Neuronal stem cell (in vitro differentiated cells): ENCODE data around the gene RDH8.

Experiments
- DNase-seq: peaks from one replicate; pipeline ENCODE4 v3.0.0-alpha.2; 2013; ENCODE audit warnings: low spot score
- H2AFZ ChIP-seq: one replicate; pipeline ENCODE4 v1.6.1; 2013; ENCODE audit warnings: mild to moderate bottlenecking, low read length, inconsistent platforms
- H2AK5ac ChIP-seq: 2 replicates; pipeline ENCODE4 v1.6.1; 2013; ENCODE audit warnings: low read depth, mild to moderate bottlenecking, inconsistent platforms, low read length, moderate library complexity, mixed read lengths
- H2BK120ac ChIP-seq: 2 replicates; pipeline ENCODE4 v1.6.1; 2013; ENCODE audit warnings: low read depth, mild to moderate bottlenecking, inconsistent platforms, low read length, moderate library complexity, mixed read lengths
- H2BK12ac ChIP-seq: one replicate; pipeline ENCODE4 v1.6.1; 2013; ENCODE audit warnings: low read length, inconsistent platforms
- H2BK15ac ChIP-seq: 2 replicates; pipeline ENCODE4 v1.6.1; 2013; ENCODE audit warnings: mild to moderate bottlenecking, low read length, inconsistent platforms, mixed read lengths
- H2BK5ac ChIP-seq: one replicate; pipeline ENCODE4 v1.6.1; 2013; ENCODE audit warnings: inconsistent platforms, mild to moderate bottlenecking, low read length, moderate library complexity
- H3K14ac ChIP-seq: one replicate; pipeline ENCODE4 v1.6.1; 2013; ENCODE audit warnings: low read length, inconsistent platforms
- H3K18ac ChIP-seq: 2 replicates; pipeline ENCODE4 v1.6.1; 2013; ENCODE audit warnings: low read length, inconsistent platforms
- H3K23ac ChIP-seq: 2 replicates; pipeline ENCODE4 v1.6.1; 2013; ENCODE audit warnings: low read depth, mild to moderate bottlenecking, mixed read lengths, low read length, inconsistent platforms; ENCODE audit not compliant: poor library complexity
- H3K27ac ChIP-seq: replicated peaks from 3 replicates; pipeline ENCODE4 v1.5.1; 2013; ENCODE audit warnings: low read length, inconsistent platforms
- H3K27me3 ChIP-seq, 3 experiments: 2 replicates each; pipeline ENCODE4 v1.6.1; 2013; ENCODE audit warnings: low read length in 3 of 3, mild to moderate bottlenecking in 2 of 3, inconsistent platforms in 1 of 3, low read depth in 1 of 3, mixed read lengths in 1 of 3, moderate library complexity in 1 of 3; ENCODE audit not compliant: control insufficient read depth in 3 of 3, insufficient read depth in 3 of 3
- H3K36me3 ChIP-seq, 2 donors: replicated peaks in 1 of 2; 2 replicates each; pipeline ENCODE4 v1.6.1; 2013; ENCODE audit warnings: low read length in 2 of 2; ENCODE audit not compliant: control insufficient read depth in 2 of 2, insufficient read depth in 2 of 2
- H3K4ac ChIP-seq: 2 replicates; pipeline ENCODE4 v1.6.1; 2013; ENCODE audit warnings: inconsistent platforms, mild to moderate bottlenecking, low read length, moderate library complexity
- H3K4me1 ChIP-seq, 2 donors: 1 replicate in 1 of 2; 2 replicates in 1 of 2; pipeline ENCODE4 v1.6.1; 2013; ENCODE audit warnings: low read length in 2 of 2, low read depth in 1 of 2; ENCODE audit not compliant: control insufficient read depth in 2 of 2, insufficient read depth in 1 of 2
- H3K4me2 ChIP-seq: one replicate; pipeline ENCODE4 v1.6.1; 2013; ENCODE audit warnings: mild to moderate bottlenecking, low read length, inconsistent platforms; ENCODE audit not compliant: insufficient read depth, poor library complexity, severe bottlenecking
- H3K4me3 ChIP-seq, 2 donors: 2 replicates each; pipeline ENCODE4 v1.5.1; 2013; ENCODE audit warnings: low read length in 2 of 2, mild to moderate bottlenecking in 2 of 2, inconsistent platforms in 1 of 2, moderate library complexity in 1 of 2
- H3K79me1 ChIP-seq: one replicate; pipeline ENCODE4 v1.6.1; 2013; ENCODE audit warnings: low read depth, mild to moderate bottlenecking, inconsistent platforms, low read length, moderate library complexity
- H3K9ac ChIP-seq: one replicate; pipeline ENCODE4 v1.6.1; 2013; ENCODE audit warnings: mild to moderate bottlenecking, low read depth, low read length, inconsistent platforms; ENCODE audit not compliant: poor library complexity
- H3K9me3 ChIP-seq, 2 donors: replicated peaks in 1 of 2; 2 replicates each; pipeline versions ENCODE3 to v1.6.1; 2013; ENCODE audit warnings: low read length in 2 of 2, mild to moderate bottlenecking in 2 of 2, inconsistent platforms in 1 of 2, low read depth in 1 of 2, mixed read lengths in 1 of 2, moderate library complexity in 1 of 2; ENCODE audit not compliant: control insufficient read depth in 2 of 2, insufficient read depth in 1 of 2
- H4K8ac ChIP-seq: one replicate; pipeline ENCODE4 v1.6.1; 2013; ENCODE audit warnings: low read depth, mild to moderate bottlenecking, inconsistent platforms, low read length, moderate library complexity
- H4K91ac ChIP-seq: one replicate; pipeline ENCODE4 v1.6.1; 2013; ENCODE audit warnings: low read length, low read depth, mild to moderate bottlenecking, inconsistent platforms; ENCODE audit not compliant: poor library complexity
- WGBS, 2 donors: extraction: QIAGEN DNeasy Blood & Tissue Kit; methylation state at CpG; one replicate each; pipeline ENCODE4 v1.1.7; 2013; ENCODE audit warnings: missing lambda C conversion rate in 2 of 2, mixed read lengths in 1 of 2; ENCODE audit not compliant: insufficient read length in 2 of 2, insufficient replicate concordance in 1 of 2; ENCODE audit errors: extremely low coverage in 2 of 2; 5-methylcytosine and 5-hydroxymethylcytosine counted together

Gene RDH8

DNA sequence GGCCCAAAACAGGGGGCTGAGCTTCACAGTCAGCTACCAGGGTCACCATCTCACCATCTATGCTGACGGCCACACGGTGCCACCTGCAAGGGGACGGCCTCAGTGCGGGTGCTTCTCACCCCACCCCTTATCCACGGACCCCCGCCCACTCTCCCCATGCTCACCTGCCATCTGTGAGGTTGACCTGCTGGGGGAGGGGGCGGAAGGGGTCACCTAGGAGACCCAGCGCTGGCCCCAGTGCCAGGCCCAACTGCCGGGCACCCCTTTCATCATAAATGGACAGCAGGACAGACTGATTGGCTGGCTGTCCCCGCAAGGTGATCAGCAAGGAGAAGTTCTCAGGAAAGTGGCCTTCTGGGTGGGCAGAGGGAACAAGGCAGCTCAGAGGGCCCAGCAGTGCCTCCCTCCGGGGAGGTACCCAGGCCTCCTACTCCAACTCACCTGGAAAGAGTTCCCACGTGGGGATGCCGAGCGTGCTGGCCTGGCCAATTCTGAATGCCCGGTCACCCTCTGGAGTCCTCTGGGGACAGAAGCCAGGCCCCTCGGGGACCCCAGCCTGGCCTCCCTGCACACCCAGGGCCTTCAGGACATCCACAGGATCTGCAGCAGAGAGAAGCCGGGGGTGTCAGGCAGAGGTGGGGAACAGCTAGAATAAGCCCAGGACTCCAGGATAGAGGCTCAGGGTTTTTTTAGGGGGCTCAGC lies 7.5 kb upstream of the RDH8 start:
- H2BK120ac ChIP-seq: no peak overlapping the region
- H3K27ac ChIP-seq: no peak overlapping the region
- no peak overlapping the region for H3K4me2 ChIP-seq
- H4K91ac ChIP-seq: no peak overlapping the region
- no peak overlapping the region for H3K4me3 ChIP-seq
- no peak overlapping the region for H3K18ac ChIP-seq
- no peaks in the 10 kb centered on the region for H3K79me1 ChIP-seq
- H4K8ac ChIP-seq: no peak overlapping the region
- peaks cover 9 to 35% (median 13%) of the 10 kb centered on the region in 3 experiments for H3K27me3 ChIP-seq
- no peak overlapping the region for H2AFZ ChIP-seq
- H2AK5ac ChIP-seq: no peak overlapping the region
- H3K4me1 ChIP-seq: peaks cover 13 to 17% of the 10 kb centered on the region in 2 donors
- H3K23ac ChIP-seq: no peak overlapping the region
- no CpG with 5 or more reads among the region's 17 CpGs for WGBS, 2 donors
- H3K36me3 ChIP-seq: no peaks in the 10 kb centered on the region
- H3K9ac ChIP-seq: no peak overlapping the region
- H2BK12ac ChIP-seq: no peak overlapping the region
- H3K9me3 ChIP-seq: peaks cover 0 to 3% of the 10 kb centered on the region in 2 donors
- H2BK15ac ChIP-seq: peak overlapping the region; percentile 6
- no peak overlapping the region for H2BK5ac ChIP-seq
- no peak overlapping the region for H3K4ac ChIP-seq
- DNase-seq: no peak
- H3K14ac ChIP-seq: peak overlapping the region; percentile 21

- Histone ChIP-seq H3K9ac (no peak overlapping the region), H2BK12ac (no peak overlapping the region), H4K91ac (no peak overlapping the region), H3K4me3 (no peak overlapping the region), H2AK5ac (no peak overlapping the region), H3K27me3 (peaks cover 9 to 40% (median 18%) of the 10 kb centered on the region in 3 experiments), H2BK15ac (no peak overlapping the region), H3K23ac (no peak overlapping the region), H3K4ac (no peak overlapping the region), H3K14ac (peak overlapping the region; percentile 21), H3K27ac (no peak overlapping the region), H2BK120ac (no peak overlapping the region), H3K4me1 (peaks cover 13 to 17% of the 10 kb centered on the region in 2 donors), H2BK5ac (no peak overlapping the region), H3K18ac (no peak overlapping the region), H3K4me2 (no peak overlapping the region), H3K9me3 (peaks cover 0 to 3% of the 10 kb centered on the region in 2 donors), H3K36me3 (no peaks in the 10 kb centered on the region), H2AFZ (no peak overlapping the region), H3K79me1 (no peaks in the 10 kb centered on the region), H4K8ac (no peak overlapping the region)
- no peak for DNase-seq
- WGBS, 2 donors: no CpG with 5 or more reads among the region's 7 CpGs
These were observed 7.0 kb upstream of the RDH8 start for GRCh38 chr19:10006335-10006708.

DNA sequence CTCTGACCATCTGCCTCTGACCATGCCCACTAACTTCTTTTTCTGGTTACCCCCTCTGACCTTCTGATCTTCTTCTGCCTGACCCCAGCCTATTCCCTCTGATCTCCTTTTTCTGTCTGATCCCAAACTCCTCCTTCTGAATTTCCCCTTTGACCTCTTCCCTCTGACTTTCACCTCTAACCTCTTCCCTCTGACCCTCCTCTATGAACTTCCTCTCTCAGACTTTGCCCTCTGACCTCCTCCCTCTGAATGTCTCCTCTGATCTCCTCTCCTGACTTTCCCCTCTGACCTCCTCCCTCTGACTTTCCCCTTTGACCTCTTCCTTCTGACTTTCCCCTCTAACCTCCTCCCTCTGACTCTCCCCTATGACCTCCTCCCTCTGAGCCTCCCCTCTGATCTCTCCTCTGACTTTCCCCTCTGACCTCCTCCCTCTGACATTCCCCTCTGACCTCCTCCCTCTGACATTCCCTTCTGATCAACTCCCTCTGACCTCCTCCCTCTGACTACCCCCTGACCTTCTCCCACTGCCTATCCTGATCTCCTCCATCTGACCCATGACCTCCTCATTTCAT lies 6.4 kb upstream of the RDH8 start:
- Histone ChIP-seq H3K18ac (no peak overlapping the region), H2BK120ac (no peak overlapping the region), H3K27me3 (peaks cover 9 to 42% (median 24%) of the 10 kb centered on the region in 3 experiments), H4K91ac (no peak overlapping the region), H3K27ac (no peak overlapping the region), H2BK12ac (no peak overlapping the region), H3K4me3 (no peak overlapping the region), H3K9me3 (peaks cover 0 to 3% of the 10 kb centered on the region in 2 donors), H3K79me1 (no peaks in the 10 kb centered on the region), H3K23ac (no peak overlapping the region), H4K8ac (no peak overlapping the region), H3K14ac (no peak overlapping the region), H2AK5ac (no peak overlapping the region), H3K4me1 (peaks cover 13 to 17% of the 10 kb centered on the region in 2 donors), H3K36me3 (no peaks in the 10 kb centered on the region), H2BK5ac (no peak overlapping the region), H3K9ac (no peak overlapping the region), H2BK15ac (no peak overlapping the region), H2AFZ (no peak overlapping the region), H3K4me2 (no peak overlapping the region), H3K4ac (no peak overlapping the region)
- no peak for DNase-seq

DNA sequence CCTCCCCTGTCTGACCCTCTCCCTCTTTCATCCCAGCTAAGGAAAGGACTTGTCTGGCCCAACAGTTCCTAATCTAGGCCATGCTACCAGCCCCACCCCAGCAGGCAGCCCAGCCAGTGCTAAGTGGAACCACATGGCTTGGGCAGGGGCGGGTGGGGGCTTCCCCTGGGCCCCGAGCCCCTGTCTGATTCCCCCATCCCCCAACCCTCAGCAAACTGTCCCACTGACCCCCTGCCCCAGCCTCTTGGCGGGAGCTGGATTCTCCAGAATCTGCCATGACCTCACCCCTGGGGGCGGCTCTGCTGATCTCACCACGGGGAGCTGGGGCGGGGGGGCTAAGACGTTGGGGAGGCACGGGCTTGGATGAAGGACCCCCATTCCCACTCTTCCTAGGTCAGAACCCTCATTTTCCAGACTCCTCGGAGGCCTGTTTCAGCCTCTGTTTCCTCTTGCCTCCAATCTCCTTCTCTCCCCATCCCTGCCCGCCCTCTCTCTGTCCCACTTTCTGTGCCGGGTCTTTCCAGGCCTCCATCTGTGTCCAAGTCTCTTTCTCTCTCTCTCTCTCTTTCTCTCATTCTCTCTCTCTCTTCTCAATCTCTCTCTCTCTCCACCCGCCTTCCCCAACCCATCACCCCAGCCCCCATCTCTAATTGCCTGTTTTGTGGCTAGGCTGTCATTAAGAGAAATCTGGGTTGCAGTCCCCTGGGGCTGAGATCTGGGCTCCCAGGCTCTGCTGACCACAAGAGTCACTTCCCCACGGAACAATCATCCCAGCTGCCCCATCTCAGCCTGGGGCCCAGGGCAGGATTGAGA lies 5.7 kb upstream of the RDH8 start:
- H4K8ac ChIP-seq: no peak overlapping the region
- H4K91ac ChIP-seq: no peak overlapping the region
- no peak overlapping the region for H3K23ac ChIP-seq
- no peak overlapping the region for H3K4me3 ChIP-seq
- H2BK5ac ChIP-seq: no peak overlapping the region
- 100% methylated on average over 1 of the region's 13 CpGs; no CpG with 5 or more reads in 1 of the 2 donors for WGBS, 2 donors
- H3K9me3 ChIP-seq: peaks cover 0 to 3% of the 10 kb centered on the region in 2 donors
- no peak overlapping the region for H2BK120ac ChIP-seq
- H2BK15ac ChIP-seq: no peak overlapping the region
- H3K4me2 ChIP-seq: no peak overlapping the region
- no peak overlapping the region for H2BK12ac ChIP-seq
- DNase-seq: no peak
- no peak overlapping the region for H3K18ac ChIP-seq
- H3K27me3 ChIP-seq: peaks cover 9 to 49% (median 27%) of the 10 kb centered on the region in 3 experiments
- no peak overlapping the region for H2AK5ac ChIP-seq
- H3K79me1 ChIP-seq: no peaks in the 10 kb centered on the region
- H3K9ac ChIP-seq: no peak overlapping the region
- no peak overlapping the region for H3K27ac ChIP-seq
- H3K4ac ChIP-seq: no peak overlapping the region
- H3K14ac ChIP-seq: no peak overlapping the region
- no peak overlapping the region for H2AFZ ChIP-seq
- H3K36me3 ChIP-seq: no peaks in the 10 kb centered on the region
- peaks cover 13 to 17% of the 10 kb centered on the region in 2 donors for H3K4me1 ChIP-seq
